Mucosa of rectum (tissue), 2 donors: Measurements from ENCODE around the gene USP47.

ENCODE experiments used
- H3K27ac ChIP-seq, 2 donors: one replicate each; pipeline ENCODE4 v1.7.0; 2013; ENCODE audit warnings: inconsistent platforms in 2 of 2, low read depth in 2 of 2, low read length in 2 of 2
- H3K27me3 ChIP-seq, 2 donors: one replicate each; pipeline ENCODE4 v1.7.0; 2013; ENCODE audit warnings: low read length in 2 of 2; ENCODE audit not compliant: control insufficient read depth in 2 of 2, insufficient read depth in 2 of 2
- H3K36me3 ChIP-seq, 2 donors: one replicate each; pipeline ENCODE4 v1.7.0; 2013; ENCODE audit warnings: low read length in 2 of 2; ENCODE audit not compliant: control insufficient read depth in 2 of 2, insufficient read depth in 2 of 2
- H3K4me1 ChIP-seq, 2 donors: one replicate each; pipeline ENCODE4 v1.7.0; 2013; ENCODE audit warnings: low read length in 2 of 2, mild to moderate bottlenecking in 1 of 2; ENCODE audit not compliant: control insufficient read depth in 2 of 2, insufficient read depth in 2 of 2
- H3K4me3 ChIP-seq, 2 donors: one replicate each; pipeline ENCODE4 v1.7.0; 2013; ENCODE audit warnings: low read length in 2 of 2
- H3K9ac ChIP-seq, 2 donors: one replicate each; pipeline ENCODE4 v1.7.0; 2013; ENCODE audit warnings: low read length in 2 of 2, low read depth in 1 of 2, mild to moderate bottlenecking in 1 of 2
- H3K9me3 ChIP-seq, 2 donors: one replicate each; pipeline ENCODE4 v1.7.0; 2013; ENCODE audit warnings: low read length in 2 of 2; ENCODE audit not compliant: control insufficient read depth in 2 of 2
- donor health status: healthy.
- donor health status: Normal muscosa, but diverticular disease.

The USP47 gene

DNA sequence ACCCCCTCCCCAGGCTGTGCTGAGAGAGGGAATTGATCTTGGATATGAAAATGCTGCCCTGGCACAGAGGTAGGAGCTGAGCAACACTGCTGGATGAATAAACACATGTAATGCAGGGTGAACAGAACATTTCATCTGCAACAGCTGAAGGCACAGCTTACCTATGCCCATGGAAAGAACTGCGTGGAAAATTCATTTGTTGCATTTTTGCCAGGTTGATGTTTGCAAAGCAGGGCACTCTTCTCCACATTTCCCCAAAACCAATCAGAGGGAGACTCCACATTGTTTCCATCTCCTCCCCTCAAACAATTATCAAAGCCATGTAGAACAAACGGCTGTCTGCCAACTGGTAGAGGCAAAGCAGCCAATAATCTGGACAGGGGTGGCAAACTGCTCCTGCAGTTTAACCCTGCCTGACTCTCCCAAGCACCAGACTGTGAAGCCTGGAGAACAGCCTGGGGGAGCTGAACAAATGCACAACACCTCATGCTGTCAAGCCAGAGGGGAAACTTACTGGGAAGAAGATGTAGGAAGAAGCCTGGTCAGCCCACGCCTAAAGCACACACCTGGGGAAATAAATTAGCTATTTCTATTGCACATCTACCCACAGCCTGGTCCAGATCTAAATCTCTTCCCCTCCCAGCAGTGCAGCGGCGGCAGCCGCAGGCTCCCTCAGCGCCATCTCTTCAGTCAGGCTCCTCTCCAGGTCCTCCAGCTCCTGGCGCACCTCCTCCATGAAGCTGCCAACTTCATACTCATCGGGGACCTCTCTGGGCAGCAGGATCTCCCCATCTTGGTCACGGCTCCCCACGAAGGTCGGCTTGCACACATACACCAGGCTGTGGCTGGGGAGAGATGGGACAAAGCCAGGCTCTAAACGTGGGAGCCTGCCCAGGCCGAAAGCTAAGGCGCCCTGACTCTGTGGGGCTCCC is 122.3 kb downstream of the USP47 start:
- Histone ChIP-seq H3K27me3 (no peaks in the 10 kb centered on the region), H3K4me1 (no peaks in the 10 kb centered on the region), H3K9ac (no peak overlapping the region), H3K27ac (no peak overlapping the region), H3K36me3 (no peaks in the 10 kb centered on the region), H3K4me3 (no peak overlapping the region), H3K9me3 (no peaks in the 10 kb centered on the region)

DNA sequence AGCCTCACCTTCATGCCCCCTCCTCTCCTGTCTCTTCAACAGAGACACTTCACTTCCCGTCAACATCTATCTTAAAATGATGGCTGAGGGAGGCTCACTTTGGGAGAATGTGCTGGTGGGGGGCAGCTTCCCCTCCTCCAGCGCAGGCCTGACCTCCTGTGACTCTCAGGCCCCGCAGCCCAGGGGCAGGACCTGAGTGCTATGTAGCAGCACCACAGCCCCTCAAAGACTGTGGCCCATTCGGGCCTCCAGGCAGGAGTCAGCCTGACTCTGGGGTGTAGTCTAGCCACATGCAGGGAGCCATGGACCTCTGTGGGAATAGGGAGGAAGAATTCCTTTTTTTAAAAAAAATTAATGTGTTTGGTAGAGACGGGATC is 123.0 kb downstream of the USP47 start:
- Histone ChIP-seq H3K9me3 (no peaks in the 10 kb centered on the region), H3K36me3 (no peaks in the 10 kb centered on the region), H3K4me3 (no peak overlapping the region), H3K27me3 (no peaks in the 10 kb centered on the region), H3K9ac (no peak overlapping the region), H3K27ac (no peak overlapping the region), H3K4me1 (no peaks in the 10 kb centered on the region)

DNA sequence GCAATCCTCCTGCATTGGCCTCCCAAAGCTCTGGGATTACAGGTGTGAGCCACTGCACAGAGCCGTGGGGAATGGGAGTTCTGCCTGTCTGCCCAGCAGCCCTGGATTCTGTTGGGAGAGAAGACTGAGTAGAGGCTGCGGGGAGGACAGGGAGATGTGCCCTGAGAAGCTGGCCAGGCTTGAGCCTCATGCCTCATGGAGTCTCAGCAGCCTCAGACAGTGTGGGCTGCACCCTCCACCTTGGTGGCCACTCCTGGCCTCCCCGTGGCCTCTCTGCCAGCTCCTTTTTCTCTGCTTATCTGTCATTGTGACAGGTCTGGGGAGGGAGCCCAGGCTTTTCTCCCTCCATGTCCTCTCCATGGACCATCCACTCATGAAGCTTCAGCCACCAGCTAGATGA is 123.4 kb downstream of the USP47 start:
- H3K9me3 ChIP-seq, result no peaks in the 10 kb centered on the region
- no peak overlapping the region for H3K27ac ChIP-seq
- no peak overlapping the region for H3K4me3 ChIP-seq
- H3K4me1 ChIP-seq, result no peaks in the 10 kb centered on the region
- no peaks in the 10 kb centered on the region for H3K27me3 ChIP-seq
- no peak overlapping the region for H3K9ac ChIP-seq
- H3K36me3 ChIP-seq, result no peaks in the 10 kb centered on the region

DNA sequence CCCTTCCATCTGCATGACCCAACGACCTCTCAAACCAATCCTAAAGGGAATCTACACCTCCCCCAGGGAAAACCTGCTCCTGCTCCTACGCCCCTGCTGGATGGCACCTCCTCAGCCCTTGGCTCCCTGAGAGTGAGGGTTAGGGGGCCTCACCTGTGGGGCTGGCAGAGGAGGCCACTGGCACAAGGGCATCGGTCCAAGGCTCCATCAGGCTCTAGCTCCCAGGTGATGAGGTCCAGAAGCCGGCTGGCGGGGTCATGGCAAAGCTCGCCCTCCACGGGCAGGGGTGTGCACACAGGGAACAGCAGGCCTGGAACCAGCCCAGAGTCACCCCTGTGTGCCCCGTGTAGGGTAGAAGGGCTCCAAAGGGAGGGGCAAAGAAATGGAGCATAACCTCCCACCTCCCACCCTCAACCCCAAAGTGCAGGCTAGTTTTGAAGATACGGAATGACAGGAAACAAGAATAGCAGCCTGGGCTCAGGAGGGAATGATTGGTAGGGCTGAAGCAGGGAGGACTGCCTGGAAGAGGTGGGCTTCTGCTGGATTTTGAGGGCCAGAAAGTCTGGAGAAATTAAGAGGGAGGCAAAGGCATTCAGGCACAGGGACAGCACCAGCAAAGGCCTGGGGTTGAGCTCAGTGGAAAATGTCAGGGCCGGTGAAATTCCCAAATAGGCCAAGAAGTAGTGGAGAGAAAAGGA is 124.0 kb downstream of the USP47 start:
- no peaks in the 10 kb centered on the region for H3K36me3 ChIP-seq

DNA sequence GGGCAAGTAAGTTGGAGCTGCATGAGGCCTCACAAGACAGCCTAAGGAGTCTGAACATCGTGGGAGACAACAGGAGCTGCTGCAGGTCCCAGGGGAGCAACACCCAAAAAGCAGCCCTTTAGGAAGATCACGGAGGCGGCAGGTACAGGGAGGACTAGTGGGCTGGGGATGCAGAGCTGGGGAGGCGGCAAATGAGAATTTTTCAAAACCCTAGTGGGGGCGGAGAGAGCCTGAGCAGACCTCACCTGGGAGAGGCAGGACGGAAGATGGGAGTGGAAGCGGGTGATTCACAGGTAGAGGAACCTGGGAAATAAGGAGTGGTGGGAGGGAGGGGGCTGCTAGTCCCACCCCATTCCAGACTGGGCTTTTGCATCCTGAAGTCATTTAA is 124.6 kb downstream of the USP47 start:
- H3K36me3 ChIP-seq, result no peaks in the 10 kb centered on the region
- no peaks in the 10 kb centered on the region for H3K27me3 ChIP-seq
- H3K4me3 ChIP-seq, result no peak overlapping the region
- no peak overlapping the region for H3K27ac ChIP-seq
- H3K9me3 ChIP-seq, result no peaks in the 10 kb centered on the region
- no peaks in the 10 kb centered on the region for H3K4me1 ChIP-seq
- H3K9ac ChIP-seq, result no peak overlapping the region

More for the DNA sequence above, 124.0 kb downstream of the USP47 start:
- Histone ChIP-seq H3K9ac (no peak overlapping the region), H3K27me3 (no peaks in the 10 kb centered on the region), H3K4me3 (no peak overlapping the region), H3K27ac (no peak overlapping the region), H3K9me3 (no peaks in the 10 kb centered on the region), H3K4me1 (no peaks in the 10 kb centered on the region)

DNA sequence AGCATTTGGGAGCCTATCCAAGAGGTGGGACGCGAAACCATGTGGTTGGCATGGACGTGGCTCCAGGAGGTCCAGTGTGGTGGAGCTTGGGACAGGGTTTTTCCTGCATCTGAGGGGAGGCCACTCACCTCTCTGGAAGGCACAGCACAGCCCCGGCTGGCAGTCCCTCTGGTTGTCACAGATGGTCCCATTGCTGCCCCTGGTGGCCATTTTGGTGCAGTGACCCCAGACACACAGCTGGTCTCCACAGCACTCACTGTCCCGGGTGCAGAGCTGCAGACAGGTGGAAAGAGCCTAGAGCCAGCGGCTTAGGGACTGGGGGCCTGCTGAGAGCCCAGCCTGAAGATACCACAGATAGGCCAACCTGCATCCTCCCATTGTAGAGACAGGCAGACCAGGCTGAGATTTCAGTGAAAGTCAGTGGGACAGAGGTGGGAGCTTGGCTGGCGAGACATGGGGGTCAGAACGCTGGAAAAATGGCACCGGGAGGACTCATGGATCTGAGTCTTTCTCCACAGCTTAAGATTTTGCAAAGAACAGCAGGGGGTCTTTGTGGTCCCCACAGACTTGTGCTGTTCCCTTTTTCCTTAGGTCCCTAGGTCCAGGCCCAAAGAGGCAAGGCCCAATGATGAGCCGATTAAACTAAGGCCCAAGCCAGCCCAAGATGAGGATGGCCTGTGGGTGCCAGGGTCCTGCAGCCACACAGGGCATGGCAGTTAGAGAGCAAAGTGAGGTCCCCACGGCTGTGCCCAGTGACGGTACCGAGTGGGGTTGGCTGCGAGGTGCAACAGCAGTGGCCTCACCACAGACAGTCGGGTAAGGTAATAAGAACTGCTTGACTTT is 125.3 kb downstream of the USP47 start:
- H3K4me1 ChIP-seq, result no peaks in the 10 kb centered on the region
- H3K27me3 ChIP-seq, result no peaks in the 10 kb centered on the region
- no peaks in the 10 kb centered on the region for H3K36me3 ChIP-seq
- H3K4me3 ChIP-seq, result no peak overlapping the region
- H3K9ac ChIP-seq, result no peak overlapping the region
- H3K27ac ChIP-seq, result no peak overlapping the region
- H3K9me3 ChIP-seq, result no peaks in the 10 kb centered on the region

DNA sequence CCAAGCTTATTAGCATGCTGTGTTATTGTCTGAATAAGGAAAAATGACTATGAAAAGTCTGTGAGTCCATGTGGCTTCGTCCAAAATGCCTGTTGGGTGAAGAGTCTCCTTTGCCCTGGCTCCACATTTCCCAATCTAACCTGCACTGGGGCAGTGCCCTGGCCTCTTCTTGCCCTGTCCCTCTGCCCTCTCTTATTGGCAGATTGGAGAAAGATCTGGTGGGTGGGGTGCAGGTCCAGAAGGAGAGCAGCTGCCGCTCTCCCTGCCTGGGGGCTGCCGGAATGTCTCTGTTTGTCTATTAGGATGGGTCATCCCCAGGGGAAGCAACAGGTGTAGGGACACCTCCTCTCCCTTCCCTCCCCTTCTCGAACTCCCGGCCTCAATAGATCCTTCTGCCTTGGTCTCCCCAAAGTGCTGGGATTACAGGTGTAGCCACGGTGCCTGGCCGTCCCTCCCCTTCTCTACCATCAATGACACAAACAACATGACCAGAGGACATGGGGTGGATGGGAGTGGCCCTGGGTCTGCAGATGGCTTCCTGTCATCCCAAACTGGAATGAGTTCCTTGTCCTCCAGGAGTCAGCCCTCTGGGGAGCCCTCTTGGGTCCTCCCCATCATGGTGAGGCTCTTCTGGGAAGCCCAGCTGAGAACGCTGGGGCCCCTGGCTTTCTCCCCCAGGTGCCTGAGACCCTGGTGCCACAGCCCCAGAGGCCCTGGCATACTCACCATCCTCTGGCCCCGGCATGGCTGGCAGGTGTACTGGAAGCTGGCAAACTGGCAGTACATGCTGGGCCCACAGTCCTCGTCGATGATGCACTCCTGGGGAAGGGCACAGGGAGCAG is 126.1 kb downstream of the USP47 start:
- Histone ChIP-seq H3K27ac (no peak overlapping the region), H3K9ac (no peak overlapping the region), H3K4me3 (no peak overlapping the region), H3K27me3 (no peaks in the 10 kb centered on the region), H3K36me3 (no peaks in the 10 kb centered on the region), H3K9me3 (no peaks in the 10 kb centered on the region), H3K4me1 (no peaks in the 10 kb centered on the region)

DNA sequence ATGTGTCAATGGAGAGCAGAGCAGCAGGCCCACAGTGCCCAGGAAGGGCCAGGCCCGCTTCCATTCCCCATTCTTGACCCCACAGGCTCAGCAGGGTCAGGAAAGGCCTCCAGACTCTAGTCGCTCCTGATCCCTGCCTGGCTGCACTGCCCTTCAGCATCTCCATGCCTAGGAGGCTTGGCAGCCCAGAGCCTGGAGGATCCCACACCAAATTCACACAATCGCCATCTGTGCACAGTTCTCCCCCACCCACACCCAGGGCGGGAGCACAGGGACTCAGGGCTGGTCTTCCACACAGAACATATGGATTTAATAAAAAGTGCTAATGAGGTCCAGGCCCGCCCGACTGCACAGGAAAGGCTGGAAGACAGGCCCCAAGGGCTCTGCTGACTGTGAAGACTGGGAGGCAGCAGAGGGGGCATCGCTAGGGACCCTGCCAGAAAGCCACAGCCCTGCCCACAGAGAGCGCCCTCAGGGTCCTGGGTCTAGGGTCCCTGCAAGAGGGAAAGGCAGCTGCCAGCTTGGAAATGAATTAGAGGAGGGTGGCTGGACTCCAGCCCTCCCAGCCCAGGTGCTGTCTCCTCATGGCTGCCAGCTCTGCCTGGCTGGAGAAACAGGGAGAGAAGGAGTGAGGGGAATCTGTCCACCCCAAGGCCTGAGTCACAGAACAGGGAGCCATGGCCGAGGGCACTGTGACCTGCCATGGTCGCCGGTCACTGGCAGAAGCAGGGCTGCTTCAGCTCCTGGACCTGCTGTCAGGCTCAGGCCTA is 126.9 kb downstream of the USP47 start:
- Histone ChIP-seq H3K36me3 (no peaks in the 10 kb centered on the region), H3K4me3 (no peak overlapping the region), H3K9me3 (no peaks in the 10 kb centered on the region), H3K27ac (no peak overlapping the region), H3K27me3 (no peaks in the 10 kb centered on the region), H3K4me1 (no peaks in the 10 kb centered on the region), H3K9ac (no peak overlapping the region)
